Stimulated activated CD8-positive, alpha-beta memory T cell treated with anti-CD3 and anti-CD28 coated beads, Interleukin-2, amount 100 ng/mL, for 1 hour (primary cell): ENCODE measurements around the gene ENDOU.

ENCODE experiments used
- DNase-seq, 2 donors: peaks; one replicate each; pipeline ENCODE4 v3.0.0-alpha.2; 2020; ENCODE audit warnings: low read depth in 2 of 2

ENDOU gene

GRCh38 chr12:47757364-47757839, 32.1 kb upstream of the ENDOU start:
- no peak for DNase-seq

- DNase-seq: no peak
Observed at GRCh38 chr12:47755655-47756562, 30.6 kb upstream of the ENDOU start.

DNA sequence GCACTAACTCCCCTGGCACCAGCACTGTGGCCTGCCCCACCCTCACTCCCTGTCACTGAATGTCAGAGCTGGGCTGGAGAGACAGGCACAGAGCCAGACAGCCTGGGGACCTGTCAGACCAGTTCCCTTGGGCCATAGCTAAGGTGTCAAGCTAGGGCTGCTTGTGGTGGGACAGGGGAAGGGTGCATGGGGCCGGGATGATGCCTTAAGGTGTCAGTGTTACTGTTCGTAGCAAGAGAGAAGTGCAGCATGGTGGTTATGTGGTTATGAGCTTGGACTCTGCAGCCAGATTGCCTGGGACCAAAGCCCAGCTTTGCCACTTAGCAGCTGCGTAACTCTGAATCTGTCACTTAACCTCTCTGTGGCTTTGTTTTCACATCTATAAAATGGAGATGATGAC, 29.6 kb upstream of the ENDOU start:
- no peak for DNase-seq

GRCh38 chr12:47754126-47754525, 28.8 kb upstream of the ENDOU start:
- no peak for DNase-seq

DNA sequence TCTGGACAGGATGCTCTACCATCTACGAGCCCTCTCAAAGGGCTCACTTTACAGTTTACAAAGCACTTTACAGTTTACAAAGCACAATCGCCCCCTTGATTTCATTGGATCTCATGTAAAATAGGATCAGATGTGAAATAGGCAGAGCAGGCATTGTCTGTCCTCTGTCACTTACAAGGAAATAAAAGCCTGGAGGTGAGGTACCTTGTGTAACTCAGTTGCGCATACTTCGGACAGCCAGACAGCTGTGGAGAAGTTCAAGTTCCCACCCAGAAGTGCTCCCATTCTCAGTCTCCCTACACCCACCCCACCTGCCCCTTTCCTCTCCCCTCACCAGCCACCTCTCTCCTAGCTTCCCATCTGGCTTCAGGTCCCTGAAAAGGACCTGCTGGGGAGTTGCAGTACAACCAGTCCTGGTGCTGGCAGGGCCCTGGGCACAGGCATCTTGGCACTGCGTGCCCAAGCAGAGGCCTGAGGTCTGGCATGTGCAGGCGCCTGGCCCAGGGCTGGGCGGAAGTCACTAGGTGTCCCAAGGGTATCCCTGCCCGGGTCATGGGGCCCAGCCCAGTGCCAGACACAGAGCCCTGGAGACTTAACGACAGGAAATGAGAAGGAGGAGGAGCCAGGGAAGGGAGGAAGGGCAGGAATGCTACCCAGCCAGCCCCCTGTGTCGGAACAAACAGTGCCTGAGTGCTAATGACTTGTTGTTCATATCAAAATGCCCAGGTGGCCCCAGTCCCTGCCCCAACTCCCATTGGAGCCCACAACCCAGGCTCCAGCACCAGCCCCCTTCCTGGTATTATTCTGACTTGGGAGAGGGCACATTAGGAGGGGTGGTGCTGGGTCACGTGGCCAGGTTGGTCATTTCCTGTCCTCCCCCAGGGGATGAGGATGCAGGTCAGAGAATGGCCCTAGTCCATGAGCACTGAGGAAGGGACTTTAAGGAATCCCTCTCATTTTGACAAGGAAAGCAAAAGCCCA, 28.0 kb upstream of the ENDOU start:
- no peak for DNase-seq

DNA sequence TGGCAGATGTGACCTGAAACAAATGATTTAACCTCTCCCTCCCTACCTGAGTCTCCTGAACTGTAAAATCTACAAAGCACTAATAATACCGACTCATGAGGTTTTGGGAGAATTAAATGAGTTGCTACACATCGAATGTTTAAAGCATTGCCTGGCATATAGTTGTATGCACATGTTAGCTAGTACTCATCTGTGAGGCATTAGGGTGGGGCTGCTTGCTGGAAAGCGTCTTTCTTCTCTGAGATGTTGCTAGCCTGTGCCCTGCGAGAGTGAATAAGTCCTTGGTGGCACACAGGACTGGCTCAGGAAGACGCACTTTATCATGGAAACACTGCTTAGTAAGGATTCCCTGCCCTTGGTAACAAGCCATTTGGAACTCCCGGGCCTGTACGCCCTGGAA, 27.3 kb upstream of the ENDOU start:
- DNase-seq: no peak

DNA sequence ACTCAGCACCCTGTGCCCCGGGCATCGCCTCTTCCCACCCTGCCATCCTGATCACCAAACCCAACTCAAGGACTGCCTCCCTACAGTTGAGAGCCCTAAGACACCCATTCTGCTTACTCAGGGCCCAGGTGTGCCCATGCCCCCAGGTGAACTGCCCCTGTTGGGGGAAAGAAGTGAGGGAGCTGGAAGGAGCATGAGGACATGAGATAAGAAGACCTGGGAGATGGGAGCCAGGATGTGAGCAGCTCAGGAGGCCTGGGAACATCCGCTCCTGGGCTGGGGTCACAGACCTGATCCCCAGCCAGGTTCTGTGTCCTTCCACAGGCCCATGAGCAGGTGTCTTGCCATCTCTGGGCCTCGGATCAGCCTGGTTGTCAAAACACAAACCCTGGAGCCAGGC, 26.8 kb upstream of the ENDOU start:
- no peak for DNase-seq

DNA sequence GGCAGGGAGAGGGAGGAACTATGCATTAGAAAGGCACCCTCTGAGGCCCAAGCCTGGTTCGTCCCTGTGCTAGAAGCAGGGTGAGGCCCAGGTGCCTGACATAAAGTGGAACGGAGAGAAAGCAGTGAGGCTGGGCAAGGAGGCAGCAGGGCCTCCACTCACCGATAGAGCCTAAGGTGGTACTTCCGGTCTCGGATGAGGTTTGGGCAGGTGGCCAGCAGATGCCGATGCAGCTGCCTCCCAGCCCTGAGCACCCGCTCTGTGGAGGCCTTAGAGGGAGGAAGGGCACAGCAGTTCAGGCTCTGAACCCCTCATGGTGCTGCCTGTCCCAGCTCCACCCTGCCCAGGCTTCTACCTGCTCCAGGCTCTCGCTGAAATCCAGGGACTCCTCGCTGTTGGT, 26.3 kb upstream of the ENDOU start:
- no peak for DNase-seq

DNA sequence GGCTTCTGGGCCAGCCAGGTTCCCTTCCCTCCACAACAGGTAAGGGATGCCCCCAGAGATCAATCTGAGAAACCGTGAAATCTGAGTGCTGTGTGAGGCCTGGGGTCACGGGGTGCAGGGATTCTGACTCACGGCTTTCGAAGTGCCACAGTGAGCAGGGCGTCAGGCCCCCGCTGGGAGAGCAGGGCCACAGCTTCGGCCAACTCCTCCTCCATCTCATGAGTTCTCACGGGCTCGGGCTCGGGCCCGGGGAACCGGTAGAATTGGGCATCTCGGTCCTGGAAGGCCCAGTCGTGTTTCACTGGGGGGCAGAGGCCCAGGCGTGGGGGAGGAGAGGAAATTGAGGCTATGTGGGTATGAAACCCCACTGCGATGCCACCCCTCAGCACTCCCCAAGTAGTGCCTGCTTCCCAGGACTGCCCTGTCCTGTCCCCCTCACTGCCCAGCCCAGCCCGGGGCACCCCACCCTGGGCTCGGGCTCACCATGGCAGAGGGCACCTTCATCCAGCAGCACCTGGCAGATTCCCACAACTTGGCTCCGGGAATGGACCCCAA, 25.7 kb upstream of the ENDOU start:
- no peak for DNase-seq

DNA sequence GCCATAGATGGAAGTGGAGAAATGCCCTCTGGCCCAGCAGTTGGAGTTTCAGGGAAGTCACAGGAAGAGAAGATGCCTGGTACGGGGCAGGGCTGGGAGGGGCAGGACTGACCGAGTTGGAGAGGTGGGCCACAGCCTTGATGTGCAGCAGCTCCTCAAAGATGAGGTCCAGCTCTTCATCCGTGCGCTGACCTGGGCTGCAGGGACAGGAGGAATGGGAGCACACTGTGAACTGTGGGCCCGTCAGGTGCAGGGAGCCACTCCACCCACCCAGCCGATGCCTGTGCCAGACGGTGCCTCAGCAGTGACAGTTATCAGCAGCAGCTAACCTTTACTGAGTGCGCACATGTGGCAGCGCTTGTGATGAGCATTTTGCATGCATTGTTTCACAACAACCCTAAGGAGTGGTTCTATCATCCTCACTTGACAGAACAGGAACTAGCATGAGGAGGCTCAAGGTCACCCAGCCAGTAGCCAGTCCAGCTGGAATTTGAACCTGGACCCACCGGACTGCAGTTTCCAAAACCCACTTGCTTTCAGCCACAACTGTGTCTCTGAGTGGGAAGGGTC, 25.0 kb upstream of the ENDOU start:
- no peak for DNase-seq

DNA sequence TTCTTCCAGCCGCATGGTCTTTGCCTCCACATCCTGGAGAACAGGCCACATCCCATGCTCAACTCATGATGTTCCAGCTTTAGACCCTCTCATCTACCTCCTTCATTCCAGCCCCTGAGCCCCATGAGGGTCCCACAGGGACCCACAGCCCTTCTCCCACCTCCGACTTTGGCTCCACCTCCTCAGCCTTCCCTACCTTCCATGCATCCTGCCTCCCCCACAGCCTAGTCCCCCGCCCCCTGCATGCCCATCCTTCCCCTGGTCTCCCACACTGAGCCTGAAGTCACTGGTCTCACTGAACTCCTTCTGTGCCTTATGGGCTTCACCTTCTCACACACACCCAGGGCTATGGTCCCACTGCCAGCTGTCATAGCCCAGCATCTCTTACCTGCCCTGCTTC, 23.6 kb upstream of the ENDOU start:
- DNase-seq: no peak

DNA sequence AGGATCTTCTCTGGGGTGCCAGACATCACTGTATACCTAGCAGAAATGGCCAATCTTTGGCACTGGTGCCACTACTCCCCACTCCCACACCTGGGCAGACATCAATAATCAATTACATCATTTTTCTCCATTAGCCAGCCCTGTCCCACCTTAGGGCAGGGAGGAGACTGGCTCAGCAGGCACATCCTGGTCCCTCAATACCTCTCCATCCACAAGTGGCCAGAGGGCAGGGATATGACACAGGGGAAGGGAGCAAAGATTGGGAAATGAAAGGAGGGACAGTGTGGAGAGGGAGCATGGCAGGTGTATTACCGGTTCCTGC, 23.2 kb upstream of the ENDOU start:
- no peak for DNase-seq

DNA sequence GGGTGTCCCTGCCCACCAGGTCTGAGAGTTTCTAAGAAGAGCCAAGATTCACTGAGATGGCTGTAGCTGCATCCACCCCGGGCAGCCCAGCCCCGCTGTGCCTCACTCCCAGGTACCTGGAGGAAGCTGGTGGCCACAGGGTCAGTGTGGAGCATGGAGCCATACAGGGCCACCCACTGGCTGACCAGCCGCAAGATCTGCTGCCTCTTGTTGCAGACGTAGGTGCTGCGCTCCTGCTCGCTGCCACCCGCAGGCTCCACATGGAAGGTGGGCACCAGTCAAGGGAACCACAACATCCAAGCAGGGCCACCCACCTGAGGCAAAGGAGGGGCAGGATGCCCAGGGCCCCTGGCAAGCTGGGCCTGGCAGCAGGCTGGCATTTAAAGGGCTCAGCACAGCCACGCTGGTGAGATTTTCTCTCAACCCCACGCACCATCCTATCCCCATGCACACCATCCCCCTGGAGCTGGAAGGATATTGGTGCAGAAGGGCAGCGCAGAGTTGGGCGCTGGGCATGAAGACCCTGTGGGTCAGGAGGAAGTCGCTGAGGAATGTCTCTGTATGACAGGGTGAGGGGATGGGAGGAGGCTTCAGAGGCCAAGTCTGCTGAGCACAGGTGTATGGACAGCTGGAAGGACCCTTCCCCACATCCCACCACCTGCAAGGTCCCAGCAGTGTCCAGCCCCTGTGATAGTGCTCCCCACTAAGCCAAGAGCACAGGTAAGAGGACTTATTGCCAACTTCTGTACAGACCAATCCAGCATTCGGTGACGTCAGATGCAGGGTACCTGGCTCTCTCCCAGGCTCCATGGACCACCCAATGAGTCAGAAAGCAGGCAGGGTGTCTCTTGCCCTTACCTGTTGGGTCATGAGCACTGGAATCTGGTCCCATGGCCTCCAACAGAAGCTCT, 22.6 kb upstream of the ENDOU start:
- DNase-seq: no peak

- DNase-seq: no peak
Observed at GRCh38 chr12:47747126-47747525, 21.8 kb upstream of the ENDOU start.

GRCh38 chr12:47746523-47746922, 21.2 kb upstream of the ENDOU start:
- no peak for DNase-seq

- no peak for DNase-seq
Observed at GRCh38 chr12:47746073-47746472, 20.8 kb upstream of the ENDOU start.

DNA sequence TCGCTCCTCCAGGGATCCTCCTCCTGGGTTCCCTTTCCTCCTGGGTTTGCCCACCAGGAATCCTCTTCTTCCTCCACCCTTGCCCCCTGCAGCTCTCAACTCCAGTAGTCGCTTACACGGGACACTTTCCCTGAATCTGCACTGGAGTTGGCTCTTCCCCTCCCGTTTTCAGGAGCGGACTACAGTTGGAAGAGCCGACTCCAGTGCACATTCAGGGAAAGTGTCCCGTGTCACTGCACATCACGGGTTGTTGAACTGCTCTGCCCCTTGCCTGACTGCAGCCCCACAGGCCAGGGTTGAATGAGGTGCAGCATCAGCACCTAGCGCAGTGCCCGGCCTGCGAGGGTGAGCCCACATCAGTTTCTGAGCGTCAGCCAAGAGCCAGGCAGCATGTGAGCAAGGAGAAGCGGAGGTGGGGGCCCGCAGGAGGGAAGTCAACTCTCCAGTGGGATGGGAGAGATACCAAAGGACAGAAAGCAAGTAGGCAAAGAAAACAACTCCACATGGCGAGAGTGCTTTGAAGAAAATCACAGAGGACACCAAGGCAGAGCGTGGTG, 20.3 kb upstream of the ENDOU start:
- DNase-seq: no peak

- no peak for DNase-seq
Observed at GRCh38 chr12:47744778-47745436, 19.6 kb upstream of the ENDOU start.

DNA sequence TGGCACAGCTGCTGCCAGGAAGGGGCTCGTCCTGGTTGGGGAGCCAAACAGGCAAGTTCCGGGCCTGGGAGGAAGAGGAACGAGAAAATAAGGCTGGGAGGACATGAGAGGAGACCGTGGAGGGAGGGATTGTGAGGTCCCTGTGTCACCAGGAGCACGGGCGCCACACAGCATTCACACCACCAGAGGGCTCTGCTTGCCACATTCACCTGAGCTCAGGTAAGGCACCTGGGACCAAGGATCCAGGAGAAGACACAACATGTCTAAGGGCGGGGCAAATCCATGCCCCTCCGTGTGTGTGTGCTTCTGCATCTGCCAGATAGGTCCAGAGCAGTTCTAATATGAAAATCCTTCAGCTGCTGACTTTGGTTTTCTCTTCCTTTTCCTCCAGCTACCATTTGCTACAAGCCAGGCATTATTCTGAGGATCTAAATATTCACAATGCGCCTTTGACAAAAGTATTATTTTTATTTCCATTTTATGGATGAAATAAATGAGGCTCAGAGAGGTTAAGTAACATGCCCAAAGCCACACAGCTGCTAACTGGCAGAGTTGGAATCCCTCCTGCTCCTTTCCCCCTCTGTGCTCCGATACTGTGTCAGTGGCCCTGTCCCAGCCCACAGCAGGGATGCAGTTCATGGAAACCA, 18.8 kb upstream of the ENDOU start:
- DNase-seq: peak in 1 of 2 donors; percentile 44
